ENCODE measurements around the gene C2CD4C.
"Not testable (repeated sequence)": the region's sequence is repeated elsewhere in the genome, so short reads cannot be mapped to it uniquely, and the experiment has no call there.

The C2CD4C gene

DNA sequence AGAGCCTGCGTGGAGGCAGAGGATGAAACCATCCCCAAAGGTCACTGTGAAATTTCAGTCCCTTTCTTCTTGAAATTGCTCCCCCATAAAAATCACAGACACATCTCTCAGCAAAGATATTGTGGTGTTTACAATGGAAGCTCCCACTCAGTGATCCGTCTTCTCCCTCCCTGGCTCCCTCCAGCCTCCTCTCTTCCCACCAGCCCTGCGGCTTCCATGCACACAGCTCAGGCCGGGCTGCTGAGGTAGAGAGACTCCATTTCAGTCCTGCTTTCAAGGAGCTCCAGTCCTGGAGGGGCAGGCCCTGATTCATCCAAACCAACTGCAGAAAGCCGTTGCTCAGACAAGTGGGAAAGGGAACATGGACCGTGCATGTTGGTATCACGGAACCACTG is 40.3 kb downstream of the C2CD4C start:
- FAIRE-seq (no peak), DNase-seq (ENCODE audit: insufficient read length, low spot score) (no peak)
- no peak for TF ChIP-seq POLR2A (IDR thresholded peaks at IDR 0.05; ENCODE audit: low read depth, low read length)

DNA sequence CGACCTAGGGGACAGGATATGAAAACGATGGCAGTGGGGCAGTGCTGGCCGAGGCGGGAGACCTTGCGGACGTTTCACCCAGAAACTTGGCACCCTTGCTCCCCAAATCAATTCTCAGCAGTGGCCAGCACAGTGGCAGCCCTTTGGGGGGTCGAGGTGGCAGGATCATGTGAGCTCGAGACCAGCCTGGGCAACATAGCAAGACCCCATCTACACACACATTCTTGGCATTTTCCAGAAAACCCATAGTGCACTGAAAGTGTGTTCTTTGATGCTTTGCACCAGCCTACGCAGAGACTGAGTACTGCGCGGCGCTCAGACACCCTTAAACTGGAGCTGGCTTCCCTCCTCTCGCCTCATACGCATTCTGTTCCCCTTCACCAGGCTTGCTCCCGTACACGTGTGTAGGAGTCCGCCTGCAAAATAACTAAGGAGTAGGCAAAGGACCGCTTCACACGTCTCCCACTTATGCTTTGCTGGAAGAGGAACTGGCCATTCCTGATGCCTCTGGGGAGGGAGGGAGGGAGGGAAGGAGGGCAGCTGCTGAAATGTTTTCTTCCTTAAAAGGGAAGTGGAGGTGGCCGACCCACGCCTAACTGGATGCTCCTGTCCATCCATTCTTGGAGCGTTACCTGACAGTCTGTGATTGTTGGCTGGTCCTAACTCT is 40.9 kb downstream of the C2CD4C start:
- no peak for TF ChIP-seq POLR2A (IDR thresholded peaks at IDR 0.05; ENCODE audit: low read depth, low read length)
- DNase-seq (ENCODE audit: insufficient read length, low spot score), result no peak
- no peak for FAIRE-seq

DNA sequence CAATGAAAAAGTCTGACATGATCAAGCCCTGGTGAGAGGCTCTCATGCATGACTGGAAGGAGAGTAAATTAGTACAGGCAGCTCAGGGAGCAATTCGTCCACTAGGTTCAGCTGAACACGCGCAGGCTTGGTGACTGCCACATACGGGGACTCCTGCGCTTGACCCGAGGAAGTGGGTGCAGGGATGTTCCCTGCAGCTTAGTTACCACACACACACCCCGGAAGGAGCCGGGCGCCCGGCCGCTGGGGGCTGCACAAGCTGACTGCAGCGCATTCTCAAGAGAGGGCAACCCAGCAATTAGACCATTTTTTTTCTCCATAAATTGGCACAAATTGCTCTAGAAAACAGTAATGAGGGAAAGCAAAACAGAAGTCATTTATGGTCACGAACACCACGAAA is 41.4 kb downstream of the C2CD4C start:
- no peak for TF ChIP-seq POLR2A (IDR thresholded peaks at IDR 0.05; ENCODE audit: low read depth, low read length)
- no peak for DNase-seq (ENCODE audit: insufficient read length, low spot score)

DNA sequence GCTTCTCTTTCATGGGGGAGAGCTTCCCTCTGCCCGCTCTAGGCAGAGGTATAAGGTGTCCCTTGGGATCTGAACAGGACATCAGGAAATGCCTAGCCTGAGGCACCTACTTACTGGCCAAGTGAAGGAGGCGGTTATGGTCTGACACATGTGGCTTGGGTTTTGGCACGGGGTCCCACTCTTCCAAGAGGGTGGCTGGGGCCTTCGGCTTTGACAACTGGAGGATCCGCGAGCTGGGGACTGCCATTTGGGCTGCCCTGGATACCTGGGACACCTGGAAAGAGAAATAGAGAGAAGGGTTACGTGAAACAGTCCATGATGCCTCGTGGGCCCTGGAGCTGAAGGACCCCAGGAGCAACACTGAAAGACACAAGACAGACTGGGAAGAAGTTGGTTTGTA is 42.0 kb downstream of the C2CD4C start:
- TF ChIP-seq POLR2A (IDR thresholded peaks at IDR 0.05; ENCODE audit: low read depth, low read length), result no peak
- DNase-seq (ENCODE audit: insufficient read length, low spot score), result no peak
- no peak for FAIRE-seq

More for the DNA sequence above, 41.4 kb downstream of the C2CD4C start:
- no peak for FAIRE-seq

- TF ChIP-seq POLR2A (IDR thresholded peaks at IDR 0.05; ENCODE audit: low read depth, low read length), result no peak
- no peak for DNase-seq (ENCODE audit: insufficient read length, low spot score)
- no peak for FAIRE-seq
Observed at GRCh38 chr19:366205-366783, 42.7 kb downstream of the C2CD4C start.

DNA sequence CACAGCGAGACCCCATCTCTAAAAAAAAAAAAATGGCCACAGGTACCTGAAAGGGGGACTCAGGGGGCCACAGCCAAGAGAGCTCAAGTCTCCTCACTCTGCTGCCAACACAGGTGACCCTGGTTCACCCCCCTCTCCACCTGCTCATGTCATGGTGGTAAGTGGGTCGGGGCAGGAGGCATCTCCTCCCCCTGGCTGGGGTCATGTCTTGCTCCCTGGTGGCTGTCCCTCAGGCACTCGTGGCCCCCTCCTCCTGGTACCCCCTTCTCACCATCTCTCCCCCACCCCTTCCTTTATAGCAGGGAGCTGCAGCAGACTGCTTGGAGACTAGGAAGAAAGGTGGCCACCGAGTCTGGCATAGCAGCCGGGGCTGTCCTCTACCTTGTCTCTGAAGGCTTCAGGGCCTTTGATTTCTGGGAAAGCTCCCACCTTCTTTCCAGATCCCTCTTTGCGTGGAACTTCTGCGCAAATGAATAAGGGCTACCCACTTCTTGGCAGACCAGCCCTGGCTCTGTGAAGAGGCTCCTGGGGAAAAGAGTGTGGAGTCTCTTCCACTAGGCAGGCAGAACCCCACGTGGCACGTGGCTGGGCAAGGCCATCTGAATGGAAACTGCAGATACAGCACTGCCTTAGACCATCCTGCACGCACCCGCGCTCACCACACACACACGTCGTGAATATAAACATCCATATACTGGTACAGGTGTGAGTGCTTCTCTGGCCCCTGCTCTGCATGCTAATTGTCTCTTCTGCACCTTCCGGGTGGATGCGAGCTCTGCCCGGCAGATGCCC is 44.3 kb downstream of the C2CD4C start:
- DNase-seq (ENCODE audit: insufficient read length, low spot score), result no peak
- FAIRE-seq, result no peak
- no peak for TF ChIP-seq POLR2A (IDR thresholded peaks at IDR 0.05; ENCODE audit: low read depth, low read length)

DNA sequence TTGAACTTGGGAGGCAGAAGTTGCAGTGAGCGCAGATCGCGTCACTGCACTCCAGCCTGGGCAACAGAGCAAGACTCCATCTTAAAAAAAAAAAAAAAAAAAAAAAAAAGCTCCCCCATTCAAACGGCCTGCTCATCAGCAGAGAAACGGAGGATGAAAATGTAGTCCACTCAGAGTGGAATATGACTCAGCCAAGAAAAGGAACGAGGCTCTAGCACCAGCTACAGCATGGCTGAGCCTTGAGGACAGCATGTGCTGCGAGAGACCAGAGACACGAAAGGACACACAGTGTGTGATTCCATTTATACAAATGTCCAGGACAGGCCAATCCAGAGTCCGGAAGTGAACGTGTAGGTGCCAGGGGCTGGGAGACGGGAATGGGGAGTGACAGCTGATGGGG is 46.3 kb downstream of the C2CD4C start:
- no peak for TF ChIP-seq POLR2A (IDR thresholded peaks at IDR 0.05; ENCODE audit: low read depth, low read length)
- no peak for FAIRE-seq

GRCh38 chr19:362154-362553 is 46.8 kb downstream of the C2CD4C start:
- DNase-seq (ENCODE audit: insufficient read length, low spot score), result no peak
- TF ChIP-seq POLR2A (IDR thresholded peaks at IDR 0.05; ENCODE audit: low read depth, low read length), result no peak
- no peak for FAIRE-seq

More for the DNA sequence above, 46.3 kb downstream of the C2CD4C start:
- no peak for DNase-seq (ENCODE audit: insufficient read length, low spot score)

DNA sequence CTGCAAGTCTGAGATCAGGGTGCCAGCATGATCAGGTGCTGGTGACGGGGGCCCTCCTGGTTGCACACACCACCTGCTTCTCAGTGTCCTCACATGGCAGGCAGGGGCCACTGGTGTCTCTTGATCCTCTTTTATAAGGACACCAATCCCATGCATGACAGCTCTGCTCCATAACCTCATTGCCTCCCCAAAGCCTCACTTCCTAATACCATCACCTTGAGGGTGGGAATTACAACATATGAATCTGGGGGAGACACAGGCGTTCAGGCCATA is 49.4 kb downstream of the C2CD4C start:
- FAIRE-seq, result no peak
- no peak for TF ChIP-seq POLR2A (IDR thresholded peaks at IDR 0.05; ENCODE audit: low read depth, low read length)
- DNase-seq (ENCODE audit: insufficient read length, low spot score), result no peak

- FAIRE-seq; DNase-seq (ENCODE audit: insufficient read length, low spot score): not testable (repeated sequence)
Observed at GRCh38 chr19:355536-355935, 53.4 kb downstream of the C2CD4C start.
